KOPT-K1 (cell line): Measurements from ENCODE around the gene RPS25.
"Not testable (repeated sequence)": the region's sequence is repeated elsewhere in the genome, so short reads cannot be mapped to it uniquely, and the experiment has no call there.

Experiments used
- H3K27ac ChIP-seq: fragments of 200-600 bp; sonication (generic); 2 replicates; pipeline ENCODE4 v1.5.1; 2016; ENCODE audit warnings: antibody characterized with exemption, mild to moderate bottlenecking, low read depth, low read length; ENCODE audit not compliant: poor library complexity, severe bottlenecking
- H3K36me3 ChIP-seq: fragments of 200-600 bp; sonication (generic); 2 replicates; pipeline ENCODE4 v1.5.1; 2017; ENCODE audit warnings: antibody characterized with exemption, mild to moderate bottlenecking, low read length, moderate library complexity; ENCODE audit not compliant: insufficient read depth
- H3K9me3 ChIP-seq: fragments of 200-600 bp; sonication (generic); 2 replicates; pipeline ENCODE4 v1.5.1; 2017; ENCODE audit warnings: antibody characterized with exemption, low read length, mild to moderate bottlenecking; ENCODE audit not compliant: insufficient read depth, poor library complexity, severe bottlenecking

Gene RPS25

DNA sequence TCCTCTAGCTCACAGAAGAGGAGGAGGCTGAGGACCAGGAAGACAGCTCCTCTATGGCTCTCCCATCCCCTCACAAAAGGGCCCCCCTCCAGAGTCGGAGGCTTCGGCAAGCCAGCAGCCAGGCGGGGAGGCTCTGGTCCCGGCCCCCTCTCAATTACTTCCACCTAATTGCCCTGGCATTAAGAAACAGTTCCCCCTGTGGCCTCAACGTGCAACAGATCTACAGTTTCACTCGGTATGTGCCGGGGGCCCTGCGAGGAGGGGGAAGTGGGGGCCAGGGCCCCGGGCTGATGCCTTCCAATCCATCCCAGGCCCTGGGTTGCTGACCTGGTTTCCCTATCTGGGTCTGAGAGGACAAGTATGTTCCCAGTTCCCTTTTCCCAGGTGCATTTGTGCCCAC is 38.7 kb downstream of the RPS25 start:
- no peak overlapping the region for H3K27ac ChIP-seq
- H3K36me3 ChIP-seq, result no peaks in the 10 kb centered on the region
- H3K9me3 ChIP-seq, result no peaks in the 10 kb centered on the region

DNA sequence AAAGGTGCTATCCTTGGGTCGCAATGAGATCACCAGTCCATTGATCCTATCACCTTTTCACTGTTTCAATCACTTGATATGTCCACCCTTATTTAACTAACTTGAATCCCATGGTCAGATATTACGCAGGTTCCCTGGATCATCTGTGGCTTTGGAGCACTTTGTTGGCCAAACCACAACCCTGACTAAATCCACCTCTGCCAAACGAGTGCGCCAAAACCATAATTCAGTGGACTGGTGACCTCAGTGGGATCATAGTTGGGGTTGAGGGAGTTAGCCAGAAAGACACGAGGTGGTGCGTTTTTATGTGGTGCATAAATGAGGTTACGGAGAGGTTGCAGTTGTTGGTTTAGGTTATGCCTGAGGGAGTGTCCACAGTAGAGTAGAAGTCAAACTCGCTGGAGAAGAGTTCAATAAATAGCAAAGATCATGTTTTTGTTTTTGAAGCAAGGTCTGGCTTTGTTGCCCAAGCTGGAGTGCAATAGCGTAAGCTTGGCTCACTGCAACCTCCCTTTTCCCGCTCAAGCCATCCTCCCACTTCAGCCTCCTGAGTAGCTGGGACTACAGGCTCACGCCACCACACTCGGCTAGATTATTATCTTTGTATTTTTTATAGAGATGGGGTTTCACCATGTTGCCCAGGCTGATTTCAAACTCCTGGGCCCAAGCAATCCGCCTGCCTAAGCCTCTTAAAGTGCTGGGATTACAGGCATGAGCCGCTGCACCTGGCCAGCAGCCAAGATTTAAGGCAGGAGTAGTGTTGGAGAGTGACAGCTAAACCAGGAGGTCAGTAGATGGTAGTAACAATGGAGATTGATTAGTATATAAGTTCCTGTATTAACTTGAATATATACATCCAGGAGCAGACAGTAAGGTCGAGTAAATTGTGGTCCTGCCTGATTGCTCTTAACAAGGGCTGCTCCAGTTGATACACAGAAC is 42.1 kb downstream of the RPS25 start:
- H3K27ac ChIP-seq, result no peak overlapping the region
- H3K9me3 ChIP-seq, result no peaks in the 10 kb centered on the region
- H3K36me3 ChIP-seq, result no peaks in the 10 kb centered on the region

DNA sequence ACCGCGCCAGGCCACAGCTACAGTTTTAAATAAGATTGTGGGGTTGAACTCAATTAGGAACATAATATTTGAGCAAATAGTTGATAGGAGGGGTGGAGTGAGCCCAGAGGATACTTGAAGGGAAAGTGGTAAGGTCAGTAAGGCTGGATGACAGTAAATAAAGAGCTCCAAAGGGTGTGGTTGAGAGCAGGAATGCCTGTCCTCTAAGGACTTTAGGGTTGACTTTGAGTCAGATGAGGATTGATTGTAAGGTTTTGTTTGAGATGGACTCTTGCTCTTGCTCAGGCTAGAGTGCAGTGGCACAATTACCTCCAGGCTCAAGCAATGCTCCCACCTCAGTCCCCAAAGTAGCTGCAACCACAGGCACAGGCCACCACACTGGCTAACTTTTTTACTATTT is 44.2 kb downstream of the RPS25 start:
- H3K36me3 ChIP-seq, result no peaks in the 10 kb centered on the region
- H3K27ac ChIP-seq, result no peak overlapping the region
- no peaks in the 10 kb centered on the region for H3K9me3 ChIP-seq

DNA sequence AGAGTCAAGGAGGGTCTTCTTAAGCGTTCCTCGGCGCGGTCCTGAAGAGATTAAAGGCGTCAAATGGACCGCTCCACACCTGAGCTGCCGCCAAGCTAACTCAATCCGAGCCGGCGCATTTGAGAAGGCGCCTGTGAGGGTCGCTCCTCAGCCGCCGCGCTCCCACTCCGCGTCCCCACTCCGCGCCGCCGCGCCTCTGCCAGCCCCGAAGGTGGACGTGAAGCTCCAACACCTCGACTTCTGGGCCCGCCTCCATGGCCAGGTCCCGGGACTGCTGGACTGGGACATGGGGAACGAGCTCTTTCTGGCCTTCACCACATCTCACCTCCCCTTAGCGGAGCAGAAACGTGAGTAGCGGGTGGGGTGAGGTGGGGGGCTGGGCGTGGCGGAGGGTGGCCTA is 46.5 kb downstream of the RPS25 start, which contains the start of gene FOXR1:
Gene FOXR1, plus strand, starts transcription at position 116 of the 400 bp plus-strand sequence. Its CDS starts 171 bp downstream, at position 287.
- Histone ChIP-seq H3K27ac (no peak within 1 kb of the TSS), H3K9me3 (no peaks in the 10 kb centered on the region), H3K36me3 (no peaks in the 10 kb centered on the region)

DNA sequence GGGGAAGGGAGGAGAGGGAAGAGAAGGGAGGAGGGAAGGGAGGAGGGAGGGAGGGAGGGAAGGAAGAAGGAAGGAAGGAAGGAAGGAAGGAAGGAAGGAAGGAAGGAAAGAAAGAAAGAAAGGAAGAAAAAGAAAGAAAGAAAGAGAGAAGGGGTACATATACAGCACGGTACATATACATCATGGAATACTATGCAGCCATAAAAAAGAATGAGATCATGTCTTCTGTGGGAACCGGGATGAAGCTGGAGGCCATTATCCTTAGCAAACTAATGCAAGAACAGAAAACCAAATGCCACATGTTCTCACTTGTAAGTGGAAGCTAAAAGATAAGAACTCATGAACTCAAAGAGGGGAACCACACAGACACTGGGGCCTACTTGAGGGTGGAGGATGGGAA is 48.6 kb downstream of the RPS25 start:
- not testable (repeated sequence) for H3K27ac ChIP-seq, H3K9me3 ChIP-seq, H3K36me3 ChIP-seq
